ENCODE measurements around the gene LONP1. TPM values are rescaled to one million over a fixed set of nuclear protein-coding genes. Genes with fewer than 3 reads are reported as not detected.

LONP1 gene
- polyA plus RNA-seq, 1 of the 3 experiments (the other 2 are of a cell fraction), result 111 TPM

DNA sequence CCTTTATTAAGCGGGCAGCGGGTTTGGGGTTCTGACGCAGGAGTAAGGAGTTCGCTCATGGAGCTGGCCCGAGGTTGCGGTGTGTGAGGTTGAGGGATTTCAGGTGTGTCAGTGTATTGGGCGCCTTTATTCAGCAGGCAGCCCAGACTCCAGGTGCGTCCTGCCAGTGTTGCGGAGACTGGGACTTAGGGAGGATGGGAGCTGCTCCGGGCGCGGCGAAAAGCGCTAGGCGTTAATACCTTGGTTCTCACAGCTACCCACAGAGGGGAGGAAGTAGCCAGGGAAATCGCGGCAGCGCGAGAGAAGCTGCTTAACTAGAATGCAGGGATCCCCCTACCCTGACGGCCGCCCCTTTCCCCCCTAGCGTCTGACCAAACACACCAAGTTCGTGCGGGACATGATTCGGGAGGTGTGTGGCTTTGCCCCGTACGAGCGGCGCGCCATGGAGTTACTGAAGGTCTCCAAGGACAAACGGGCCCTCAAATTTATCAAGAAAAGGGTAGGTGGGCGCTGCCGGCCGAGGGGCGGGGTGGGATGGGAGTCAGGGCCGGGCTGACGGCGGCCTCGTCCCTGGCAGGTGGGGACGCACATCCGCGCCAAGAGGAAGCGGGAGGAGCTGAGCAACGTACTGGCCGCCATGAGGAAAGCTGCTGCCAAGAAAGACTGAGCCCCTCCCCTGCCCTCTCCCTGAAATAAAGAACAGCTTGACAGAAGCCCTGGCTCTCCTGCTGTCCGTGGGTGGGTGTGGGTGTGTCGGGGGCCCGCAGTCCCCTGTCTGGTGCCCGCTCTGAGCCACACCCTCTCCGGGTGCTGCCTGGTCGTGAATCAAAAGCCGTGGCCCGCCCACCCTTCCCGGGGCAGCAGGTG lies 28.8 kb downstream of the LONP1 start (continued):
- TF ChIP-seq EZH2phosphoT487 (IDR thresholded peaks at IDR 0.05; ENCODE audit: borderline replicate concordance, low read depth) (no peak), MXI1 (IDR thresholded peaks at IDR 0.05; ENCODE audit: low read depth, low read length) (no peak), YY1 (IDR thresholded peaks at IDR 0.05; ENCODE audit: low read depth) (no peak), USF1 (IDR thresholded peaks at IDR 0.05; ENCODE audit: borderline replicate concordance, low read depth) (no peak), TCF12 (IDR thresholded peaks at IDR 0.05) (no peak), REST (IDR thresholded peaks at IDR 0.05; ENCODE audit: low read depth, low read length) (no peak), NRF1 (IDR thresholded peaks at IDR 0.05; ENCODE audit: low read depth, low read length) (no peak), FOSL2 (IDR thresholded peaks at IDR 0.05; ENCODE audit: borderline replicate concordance, low read depth) (no peak)

- DNase-seq, result peak; percentile 94
- H3K9me2 ChIP-seq, result no peaks in the 10 kb centered on the region
- ChIA-PET CTCF (interaction anchor here (0.5 to 3.8 kb wide), 25 partner anchors 8 to 368 kb away, joined by 3 to 31 read pairs (median 4); partner anchors contain the start of genes CATSPERD, HSD11B1L, LONP1 and MICOS13), POLR2A (interaction anchor here (0.6 to 1.6 kb wide), 21 partner anchors 8 to 771 kb away, joined by 3 to 12 read pairs (median 4); partner anchors contain the start of genes CATSPERD, DUS3L, LONP1 and SAFB)
- H3K4me2 ChIP-seq, result peak within 1 kb of the TSS; percentile 93
- H3K9ac ChIP-seq, result peak within 1 kb of the TSS; percentile 94
- H3K27ac ChIP-seq (ENCODE audit: low read depth in 2 of 2, low read length in 1 of 2), result peak within 1 kb of the TSS; percentile 83 to 93
- H3K36me3 ChIP-seq (replicated peaks in 1 of 2; ENCODE audit: control insufficient read depth in 1 of 2, insufficient read depth in 2 of 2, low read length in 1 of 2), result peaks cover 9 to 37% of the 10 kb centered on the region in 2 experiments
- no peaks in the 10 kb centered on the region for H3K9me3 ChIP-seq
- no peaks in the 10 kb centered on the region for H3K27me3 ChIP-seq (ENCODE audit: insufficient read depth)
- peak within 1 kb of the TSS; percentile 97 for H3K4me3 ChIP-seq (ENCODE audit: low read depth in 2 of 2, low read length in 1 of 2)
- H2AFZ ChIP-seq (ENCODE audit: low read depth), result peak within 1 kb of the TSS; percentile 47; the same call in 1 of the 2 replicates
- 1% methylated on average over 27 of the region's 73 CpGs for WGBS (ENCODE audit: low lambda C conversion rate)
- peaks cover 44% of the 10 kb centered on the region for H3F3A ChIP-seq (replicated peaks; ENCODE audit: insufficient read depth)
- H4K20me1 ChIP-seq (ENCODE audit: insufficient read depth), result peaks cover 52% of the 10 kb centered on the region
- peaks cover 53% of the 10 kb centered on the region for H3K79me2 ChIP-seq (ENCODE audit: insufficient read depth)
- peaks cover 0 to 27% of the 10 kb centered on the region in 2 experiments; a peak in 1 of 4 replicates for H3K4me1 ChIP-seq (ENCODE audit: control insufficient read depth in 1 of 2, insufficient read depth in 2 of 2, low read depth in 1 of 2, low read length in 1 of 2)
- TF ChIP-seq, protein P1, sequence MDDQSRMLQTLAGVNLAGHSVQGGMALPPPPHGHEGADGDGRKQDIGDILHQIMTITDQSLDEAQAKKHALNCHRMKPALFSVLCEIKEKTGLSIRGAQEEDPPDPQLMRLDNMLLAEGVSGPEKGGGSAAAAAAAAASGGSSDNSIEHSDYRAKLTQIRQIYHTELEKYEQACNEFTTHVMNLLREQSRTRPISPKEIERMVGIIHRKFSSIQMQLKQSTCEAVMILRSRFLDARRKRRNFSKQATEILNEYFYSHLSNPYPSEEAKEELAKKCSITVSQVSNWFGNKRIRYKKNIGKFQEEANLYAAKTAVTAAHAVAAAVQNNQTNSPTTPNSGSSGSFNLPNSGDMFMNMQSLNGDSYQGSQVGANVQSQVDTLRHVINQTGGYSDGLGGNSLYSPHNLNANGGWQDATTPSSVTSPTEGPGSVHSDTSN (IDR thresholded peaks at IDR 0.05), result peak; percentile 32; the same call in 1 of the 2 replicates
- TF ChIP-seq GABPA (IDR thresholded peaks at IDR 0.05; ENCODE audit: low read depth) (peak; percentile 70), RXRA (IDR thresholded peaks at IDR 0.05; ENCODE audit: borderline replicate concordance, low read depth) (no peak), POLR2AphosphoS5 (IDR thresholded peaks at IDR 0.05; ENCODE audit: low read depth, low read length) (peak; percentile 99), MAX (IDR thresholded peaks at IDR 0.05; ENCODE audit: low read depth) (peak; percentile 81), JUND (IDR thresholded peaks at IDR 0.05) (no peak), RCOR1 (IDR thresholded peaks at IDR 0.05; ENCODE audit: low read length) (no peak; the same call in none of the 2 replicates), USF1 (IDR thresholded peaks at IDR 0.05; ENCODE audit: borderline replicate concordance, low read depth) (no peak), NFIC (IDR thresholded peaks at IDR 0.05; ENCODE audit: borderline replicate concordance) (no peak), FOXJ3 (CRISPR knock-in tag; IDR thresholded peaks at IDR 0.05) (no peak), SMC3 (IDR thresholded peaks at IDR 0.05; ENCODE audit: low read depth, low read length) (no peak), FOSL2 (IDR thresholded peaks at IDR 0.05; ENCODE audit: borderline replicate concordance, low read depth) (no peak), EZH2phosphoT487 (IDR thresholded peaks at IDR 0.05; ENCODE audit: borderline replicate concordance, low read depth) (no peak), ELF1 (IDR thresholded peaks at IDR 0.05) (peak; percentile 83), MXI1 (IDR thresholded peaks at IDR 0.05; ENCODE audit: low read depth, low read length) (peak; percentile 67; the same call in 1 of the 2 replicates), YY1 (IDR thresholded peaks at IDR 0.05; ENCODE audit: low read depth) (peak; percentile 79; the same call in 1 of the 2 replicates), FOXM1 (IDR thresholded peaks at IDR 0.05; ENCODE audit: low read depth) (no peak), RFX5 (IDR thresholded peaks at IDR 0.05; ENCODE audit: low read length) (no peak), TCF12 (IDR thresholded peaks at IDR 0.05) (peak; percentile 5; the same call in 1 of the 2 replicates), MEF2A (IDR thresholded peaks at IDR 0.05; ENCODE audit: borderline replicate concordance, low read depth) (no peak), NRF1 (IDR thresholded peaks at IDR 0.05; ENCODE audit: low read depth, low read length) (peak; percentile 99)
Measured at GRCh38 chr19:5690125-5690954, 29.6 kb downstream of the LONP1 start, which contains the start of gene RPL36. Gene RPL36, plus strand, starts transcription at chr19:5690295. Its CDS starts 213 bp downstream, at chr19:5690508.
